ENCODE measurements around the gene ADAMTS2. TPM values are rescaled to one million over a fixed set of nuclear protein-coding genes. Genes with fewer than 3 reads are reported as not detected.
A peak's percentile ranks its signal among the peaks of the same experiment; 100 is the strongest.

ADAMTS2 gene
- total and polyA plus RNA-seq, 4 donors: 4.8 to 49.8 (median 32.0) TPM

DNA sequence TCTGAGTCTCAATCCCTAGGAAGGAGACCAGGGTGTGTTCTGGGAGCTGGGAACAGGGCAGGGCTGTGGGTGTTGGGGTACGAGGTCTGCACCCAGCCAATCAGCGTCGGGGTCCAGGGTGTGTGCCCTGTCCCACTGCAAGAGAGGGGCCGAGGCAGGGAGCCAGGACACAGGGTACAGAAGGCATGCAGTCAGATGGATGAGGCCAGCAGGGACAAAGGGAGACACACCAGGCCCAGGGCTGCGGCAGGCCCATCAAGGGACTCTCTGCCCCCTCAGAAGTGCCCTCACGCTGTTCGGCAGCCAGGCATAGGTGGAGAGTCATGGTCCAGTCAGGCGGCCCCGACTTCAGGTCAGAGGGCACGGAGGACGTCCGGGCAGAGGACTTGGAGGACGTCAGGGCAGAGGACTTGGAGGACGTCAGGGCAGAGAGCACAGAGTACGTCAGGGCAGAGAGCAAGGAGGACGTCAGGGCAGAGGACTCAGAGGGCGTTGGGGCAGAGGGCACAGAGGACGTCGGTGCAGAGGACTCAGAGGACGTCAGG, 28.8 kb upstream of the ADAMTS2 start:
- Histone ChIP-seq H3K4me3 (ENCODE audit: low read length in 2 of 2) (no peak overlapping the region), H3K36me3 (ENCODE audit: control insufficient read depth in 1 of 2, insufficient read depth in 2 of 2, low read length in 1 of 2) (no peaks in the 10 kb centered on the region), H3K27ac (ENCODE audit: low read depth in 1 of 2, low read length in 2 of 2) (no peak overlapping the region), H3K4me1 (ENCODE audit: control insufficient read depth in 1 of 2, insufficient read depth in 2 of 2, low read length in 2 of 2) (no peaks in the 10 kb centered on the region), H3K27me3 (ENCODE audit: control insufficient read depth in 1 of 2, insufficient read depth in 2 of 2, low read length in 1 of 2) (no peaks in the 10 kb centered on the region), H3K9me3 (ENCODE audit: control insufficient read depth, low read length) (no peaks in the 10 kb centered on the region)
- peak; percentile 32 to 44 for DNase-seq
- WGBS, 2 donors: 89 to 90% methylated on average over 20 of the region's 20 CpGs
- no peak for ATAC-seq (ENCODE audit: low FRiP score)
- intact Hi-C loops (cut with DNase I): no loop called here

- no peaks in the 10 kb centered on the region for H3K36me3 ChIP-seq (ENCODE audit: control insufficient read depth in 1 of 2, insufficient read depth in 2 of 2, low read length in 1 of 2)
- 77 to 79% methylated on average over 26 of the region's 26 CpGs for WGBS, 2 donors
- DNase-seq: peak; percentile 36 to 59
Observed at GRCh38 chr5:179373101-179373934, 28.1 kb upstream of the ADAMTS2 start.

GRCh38 chr5:179371681-179372680, 26.7 kb upstream of the ADAMTS2 start:
- H3K27ac ChIP-seq (ENCODE audit: low read depth in 1 of 2, low read length in 2 of 2): no peak overlapping the region
- H3K4me3 ChIP-seq (ENCODE audit: low read length in 2 of 2): no peak overlapping the region
- H3K27me3 ChIP-seq (ENCODE audit: control insufficient read depth in 1 of 2, insufficient read depth in 2 of 2, low read length in 1 of 2): no peaks in the 10 kb centered on the region
- no peaks in the 10 kb centered on the region for H3K4me1 ChIP-seq (ENCODE audit: control insufficient read depth in 1 of 2, insufficient read depth in 2 of 2, low read length in 2 of 2)
- intact Hi-C loops (cut with DNase I): no loop called here
- WGBS, 2 donors: 83 to 85% methylated on average over 14 of the region's 14 CpGs
- no peak for ATAC-seq (ENCODE audit: low FRiP score)
- no peaks in the 10 kb centered on the region for H3K9me3 ChIP-seq (ENCODE audit: control insufficient read depth, low read length)
- H3K36me3 ChIP-seq (ENCODE audit: control insufficient read depth in 1 of 2, insufficient read depth in 2 of 2, low read length in 1 of 2): no peaks in the 10 kb centered on the region
- peak; percentile 20 to 59 for DNase-seq

More at GRCh38 chr5:179373101-179373934, 28.1 kb upstream of the ADAMTS2 start:
- Histone ChIP-seq H3K4me1 (ENCODE audit: control insufficient read depth in 1 of 2, insufficient read depth in 2 of 2, low read length in 2 of 2) (no peaks in the 10 kb centered on the region), H3K27ac (ENCODE audit: low read depth in 1 of 2, low read length in 2 of 2) (no peak overlapping the region), H3K4me3 (ENCODE audit: low read length in 2 of 2) (no peak overlapping the region), H3K27me3 (ENCODE audit: control insufficient read depth in 1 of 2, insufficient read depth in 2 of 2, low read length in 1 of 2) (no peaks in the 10 kb centered on the region), H3K9me3 (ENCODE audit: control insufficient read depth, low read length) (no peaks in the 10 kb centered on the region)
- no peak for ATAC-seq (ENCODE audit: low FRiP score)
- intact Hi-C loops (cut with DNase I): no loop called here

GRCh38 chr5:179371121-179371510, 25.9 kb upstream of the ADAMTS2 start:
- H3K4me1 ChIP-seq (ENCODE audit: control insufficient read depth in 1 of 2, insufficient read depth in 2 of 2, low read length in 2 of 2): no peaks in the 10 kb centered on the region
- H3K27ac ChIP-seq (ENCODE audit: low read depth in 1 of 2, low read length in 2 of 2): no peak overlapping the region
- no peaks in the 10 kb centered on the region for H3K27me3 ChIP-seq (ENCODE audit: control insufficient read depth in 1 of 2, insufficient read depth in 2 of 2, low read length in 1 of 2)
- ATAC-seq (ENCODE audit: low FRiP score) (no peak), DNase-seq (peak in 1 of 2 donors; percentile 26)
- intact Hi-C loops (cut with DNase I): no loop called here
- H3K9me3 ChIP-seq (ENCODE audit: control insufficient read depth, low read length): no peaks in the 10 kb centered on the region
- H3K36me3 ChIP-seq (ENCODE audit: control insufficient read depth in 1 of 2, insufficient read depth in 2 of 2, low read length in 1 of 2): no peaks in the 10 kb centered on the region
- H3K4me3 ChIP-seq (ENCODE audit: low read length in 2 of 2): no peak overlapping the region
- WGBS, 2 donors: 91% methylated on average over 5 of the region's 5 CpGs

- no peaks in the 10 kb centered on the region for H3K27me3 ChIP-seq (ENCODE audit: control insufficient read depth in 1 of 2, insufficient read depth in 2 of 2, low read length in 1 of 2)
- H3K27ac ChIP-seq (ENCODE audit: low read depth in 1 of 2, low read length in 2 of 2): no peak overlapping the region
- H3K4me3 ChIP-seq (ENCODE audit: low read length in 2 of 2): no peak overlapping the region
- 86% methylated on average over 24 of the region's 24 CpGs for WGBS, 2 donors
- intact Hi-C loops (cut with DNase I): no loop called here
- H3K9me3 ChIP-seq (ENCODE audit: control insufficient read depth, low read length): no peaks in the 10 kb centered on the region
- no peaks in the 10 kb centered on the region for H3K36me3 ChIP-seq (ENCODE audit: control insufficient read depth in 1 of 2, insufficient read depth in 2 of 2, low read length in 1 of 2)
- DNase-seq (peak; percentile 27 to 66), ATAC-seq (ENCODE audit: low FRiP score) (no peak)
- no peaks in the 10 kb centered on the region for H3K4me1 ChIP-seq (ENCODE audit: control insufficient read depth in 1 of 2, insufficient read depth in 2 of 2, low read length in 2 of 2)
Observed at GRCh38 chr5:179370490-179371120, 25.3 kb upstream of the ADAMTS2 start.

DNA sequence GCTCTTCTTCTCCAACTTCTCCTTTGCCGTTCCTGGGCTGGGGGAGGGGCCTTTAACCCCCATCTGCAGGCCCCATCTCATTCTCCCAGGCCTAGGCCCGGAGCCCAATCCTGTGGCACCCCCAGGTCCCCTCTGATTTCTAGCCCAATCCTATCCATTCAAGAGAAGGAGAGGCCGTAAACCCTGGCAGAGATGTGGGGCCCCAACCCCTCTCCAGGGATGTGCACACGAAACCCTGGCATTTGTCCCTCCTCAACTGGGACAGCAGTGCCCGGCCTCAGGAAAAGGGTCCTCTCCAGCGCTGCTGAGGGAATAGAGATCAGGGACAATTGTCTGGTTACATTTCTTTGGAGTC, 24.2 kb upstream of the ADAMTS2 start:
- intact Hi-C loops (cut with DNase I): no loop called here
- no peak overlapping the region for H3K4me3 ChIP-seq (ENCODE audit: low read length in 2 of 2)
- WGBS, 2 donors: 89% methylated on average over 6 of the region's 6 CpGs
- no peaks in the 10 kb centered on the region for H3K4me1 ChIP-seq (ENCODE audit: control insufficient read depth in 1 of 2, insufficient read depth in 2 of 2, low read length in 2 of 2)
- H3K27ac ChIP-seq (ENCODE audit: low read depth in 1 of 2, low read length in 2 of 2): no peak overlapping the region
- no peaks in the 10 kb centered on the region for H3K9me3 ChIP-seq (ENCODE audit: control insufficient read depth, low read length)
- ATAC-seq (ENCODE audit: low FRiP score) (no peak), DNase-seq (peak; percentile 16 to 45)
- no peaks in the 10 kb centered on the region for H3K36me3 ChIP-seq (ENCODE audit: control insufficient read depth in 1 of 2, insufficient read depth in 2 of 2, low read length in 1 of 2)
- no peaks in the 10 kb centered on the region for H3K27me3 ChIP-seq (ENCODE audit: control insufficient read depth in 1 of 2, insufficient read depth in 2 of 2, low read length in 1 of 2)

DNA sequence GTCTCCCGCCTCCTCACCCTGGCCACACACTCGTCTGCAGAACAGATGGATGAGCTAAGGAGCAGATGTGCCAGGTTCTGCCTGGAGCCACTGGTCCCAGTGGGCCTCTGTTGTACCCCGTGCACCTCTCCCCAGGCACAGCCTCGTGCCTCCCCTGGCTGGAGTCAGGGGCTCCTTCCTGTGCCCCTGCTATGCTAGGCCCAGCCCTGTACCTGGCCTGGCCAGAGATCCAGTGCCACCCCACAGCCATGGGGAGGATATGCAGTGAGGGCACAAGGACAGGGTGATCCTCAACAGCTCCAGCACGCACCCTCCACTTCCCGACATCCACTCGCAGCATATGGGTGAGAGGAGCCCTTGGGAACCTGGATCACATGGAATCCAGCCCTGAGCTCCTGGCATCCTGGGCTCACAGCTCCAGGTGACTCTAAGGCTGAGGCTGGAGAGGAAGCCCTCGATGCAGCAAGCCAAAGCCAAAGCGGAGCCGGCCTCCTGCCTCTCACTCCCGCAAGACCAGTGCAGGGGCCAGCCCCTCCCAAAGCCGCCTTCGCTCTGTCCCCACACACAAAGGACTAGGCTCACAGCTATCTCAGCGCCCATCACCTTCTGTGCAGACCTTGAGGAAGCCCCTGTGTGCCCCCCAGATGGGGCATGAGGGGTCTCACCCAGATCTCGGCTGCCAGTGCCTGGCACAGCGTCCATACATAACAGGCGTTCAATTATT, 23.7 kb upstream of the ADAMTS2 start:
- no peak overlapping the region for H3K27ac ChIP-seq (ENCODE audit: low read depth in 1 of 2, low read length in 2 of 2)
- H3K36me3 ChIP-seq (ENCODE audit: control insufficient read depth in 1 of 2, insufficient read depth in 2 of 2, low read length in 1 of 2): no peaks in the 10 kb centered on the region
- H3K4me3 ChIP-seq (ENCODE audit: low read length in 2 of 2): no peak overlapping the region
- no peaks in the 10 kb centered on the region for H3K27me3 ChIP-seq (ENCODE audit: control insufficient read depth in 1 of 2, insufficient read depth in 2 of 2, low read length in 1 of 2)
- peak; percentile 34 to 71 for DNase-seq
- no peaks in the 10 kb centered on the region for H3K4me1 ChIP-seq (ENCODE audit: control insufficient read depth in 1 of 2, insufficient read depth in 2 of 2, low read length in 2 of 2)
- intact Hi-C loops (cut with DNase I): no loop called here
- H3K9me3 ChIP-seq (ENCODE audit: control insufficient read depth, low read length): no peaks in the 10 kb centered on the region
- ATAC-seq (ENCODE audit: low FRiP score): no peak
- WGBS, 2 donors: 90 to 95% methylated on average over 17 of the region's 17 CpGs
